Measurements from ENCODE around the gene MYO1D. TPM values are rescaled to one million over a fixed set of nuclear protein-coding genes. Genes with fewer than 3 reads are reported as not detected.

MYO1D gene
- total RNA-seq, 1 donor, result 160 TPM

- DNase-seq (ENCODE audit: insufficient read length, low spot score, missing footprints), result no peak
- H3K4me1 ChIP-seq (ENCODE audit: insufficient read depth, low read length), result no peaks in the 10 kb centered on the region
- H3K9me3 ChIP-seq (ENCODE audit: low read depth, low read length), result no peaks in the 10 kb centered on the region
- no peaks in the 10 kb centered on the region for H4K20me1 ChIP-seq (ENCODE audit: insufficient read depth, low read length)
- H3K27me3 ChIP-seq (ENCODE audit: insufficient read depth, low read length), result no peaks in the 10 kb centered on the region
- H3K4me2 ChIP-seq (ENCODE audit: insufficient read depth, low read length), result no peak overlapping the region
- TF ChIP-seq CTCF (IDR thresholded peaks at IDR 0.05; ENCODE audit: extremely low read depth, low read depth, low read length), result no peak
- no peak overlapping the region for H3K4me3 ChIP-seq (ENCODE audit: insufficient read depth, low read length)
- H3K79me2 ChIP-seq (ENCODE audit: insufficient read depth, low read length), result no peaks in the 10 kb centered on the region
- H3K27ac ChIP-seq (ENCODE audit: low read depth, low read length), result no peak overlapping the region
- no peaks in the 10 kb centered on the region for H3K36me3 ChIP-seq (ENCODE audit: insufficient read depth, low read length)
- H2AFZ ChIP-seq (ENCODE audit: low read length), result no peak overlapping the region
These were observed 149.2 kb downstream of the MYO1D start for GRCh38 chr17:32727681-32728080.

- H3K4me2 ChIP-seq (ENCODE audit: insufficient read depth, low read length), result no peak overlapping the region
- H3K79me2 ChIP-seq (ENCODE audit: insufficient read depth, low read length), result no peaks in the 10 kb centered on the region
- H4K20me1 ChIP-seq (ENCODE audit: insufficient read depth, low read length), result no peaks in the 10 kb centered on the region
- DNase-seq (ENCODE audit: insufficient read length, low spot score, missing footprints), result no peak
- no peak overlapping the region for H2AFZ ChIP-seq (ENCODE audit: low read length)
- H3K36me3 ChIP-seq (ENCODE audit: insufficient read depth, low read length), result no peaks in the 10 kb centered on the region
- no peaks in the 10 kb centered on the region for H3K9me3 ChIP-seq (ENCODE audit: low read depth, low read length)
- H3K4me1 ChIP-seq (ENCODE audit: insufficient read depth, low read length), result no peaks in the 10 kb centered on the region
- no peak overlapping the region for H3K27ac ChIP-seq (ENCODE audit: low read depth, low read length)
- TF ChIP-seq CTCF (IDR thresholded peaks at IDR 0.05; ENCODE audit: extremely low read depth, low read depth, low read length), result no peak
- no peaks in the 10 kb centered on the region for H3K27me3 ChIP-seq (ENCODE audit: insufficient read depth, low read length)
- no peak overlapping the region for H3K4me3 ChIP-seq (ENCODE audit: insufficient read depth, low read length)
These were observed 151.2 kb downstream of the MYO1D start for GRCh38 chr17:32725697-32726096.

GRCh38 chr17:32723310-32723955 lies 153.5 kb downstream of the MYO1D start:
- no peak overlapping the region for H2AFZ ChIP-seq (ENCODE audit: low read length)
- H3K4me3 ChIP-seq (ENCODE audit: insufficient read depth, low read length), result no peak overlapping the region
- no peak for DNase-seq (ENCODE audit: insufficient read length, low spot score, missing footprints)
- H3K36me3 ChIP-seq (ENCODE audit: insufficient read depth, low read length), result no peaks in the 10 kb centered on the region
- no peaks in the 10 kb centered on the region for H3K4me1 ChIP-seq (ENCODE audit: insufficient read depth, low read length)
- TF ChIP-seq CTCF (IDR thresholded peaks at IDR 0.05; ENCODE audit: extremely low read depth, low read depth, low read length), result no peak
- H3K27me3 ChIP-seq (ENCODE audit: insufficient read depth, low read length), result no peaks in the 10 kb centered on the region
- H3K79me2 ChIP-seq (ENCODE audit: insufficient read depth, low read length), result no peaks in the 10 kb centered on the region
- H3K27ac ChIP-seq (ENCODE audit: low read depth, low read length), result no peak overlapping the region
- no peak overlapping the region for H3K4me2 ChIP-seq (ENCODE audit: insufficient read depth, low read length)
- H4K20me1 ChIP-seq (ENCODE audit: insufficient read depth, low read length), result no peaks in the 10 kb centered on the region
- no peaks in the 10 kb centered on the region for H3K9me3 ChIP-seq (ENCODE audit: low read depth, low read length)

- Histone ChIP-seq H3K36me3 (ENCODE audit: insufficient read depth, low read length) (no peaks in the 10 kb centered on the region), H3K9me3 (ENCODE audit: low read depth, low read length) (no peaks in the 10 kb centered on the region), H2AFZ (ENCODE audit: low read length) (no peak overlapping the region), H3K4me2 (ENCODE audit: insufficient read depth, low read length) (no peak overlapping the region), H3K79me2 (ENCODE audit: insufficient read depth, low read length) (no peaks in the 10 kb centered on the region), H4K20me1 (ENCODE audit: insufficient read depth, low read length) (no peaks in the 10 kb centered on the region), H3K27me3 (ENCODE audit: insufficient read depth, low read length) (no peaks in the 10 kb centered on the region), H3K4me1 (ENCODE audit: insufficient read depth, low read length) (no peaks in the 10 kb centered on the region), H3K4me3 (ENCODE audit: insufficient read depth, low read length) (no peak overlapping the region), H3K27ac (ENCODE audit: low read depth, low read length) (no peak overlapping the region)
- no peak for DNase-seq (ENCODE audit: insufficient read length, low spot score, missing footprints)
- TF ChIP-seq CTCF (IDR thresholded peaks at IDR 0.05; ENCODE audit: extremely low read depth, low read depth, low read length), result no peak
These were observed 154.2 kb downstream of the MYO1D start for GRCh38 chr17:32722733-32723132.

Data from osteoblast (primary cell).